ENCODE results near the gene SENP7.
"Not testable (repeated sequence)": the region's sequence is repeated elsewhere in the genome, so short reads cannot be mapped to it uniquely, and the experiment has no call there.

Gene SENP7

DNA sequence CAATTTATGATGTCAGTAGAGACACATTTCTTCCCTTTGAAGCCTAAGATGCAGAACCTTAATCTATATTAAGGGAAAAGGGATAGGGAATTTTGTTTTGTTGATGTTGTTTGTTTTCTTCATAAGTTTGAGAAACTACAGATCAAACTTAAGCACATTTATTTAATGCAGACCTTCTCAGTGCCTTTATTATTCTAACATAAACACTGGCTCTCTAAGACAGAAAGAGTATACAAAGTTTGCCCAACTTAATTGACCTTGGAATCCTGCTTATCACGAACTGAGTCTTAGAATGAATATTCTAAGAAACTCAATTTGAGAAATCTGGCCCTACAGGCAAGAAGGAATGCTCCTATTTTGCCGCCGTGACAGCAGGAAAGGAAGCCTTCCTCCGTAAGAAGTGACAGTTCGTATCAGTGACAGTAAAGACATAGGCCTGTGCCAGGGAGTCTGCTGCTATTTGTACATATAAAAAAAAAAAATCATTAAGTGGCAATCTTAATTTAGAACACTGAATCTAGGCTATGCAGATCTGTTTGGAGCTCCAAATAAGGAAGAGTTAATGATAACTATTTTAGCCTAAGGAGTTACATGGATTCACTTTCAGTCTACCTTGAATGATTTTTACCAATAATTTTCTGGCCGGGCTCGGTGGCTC, 183.9 kb downstream of the SENP7 start:
- no peak for DNase-seq (ENCODE audit: low read depth)

DNA sequence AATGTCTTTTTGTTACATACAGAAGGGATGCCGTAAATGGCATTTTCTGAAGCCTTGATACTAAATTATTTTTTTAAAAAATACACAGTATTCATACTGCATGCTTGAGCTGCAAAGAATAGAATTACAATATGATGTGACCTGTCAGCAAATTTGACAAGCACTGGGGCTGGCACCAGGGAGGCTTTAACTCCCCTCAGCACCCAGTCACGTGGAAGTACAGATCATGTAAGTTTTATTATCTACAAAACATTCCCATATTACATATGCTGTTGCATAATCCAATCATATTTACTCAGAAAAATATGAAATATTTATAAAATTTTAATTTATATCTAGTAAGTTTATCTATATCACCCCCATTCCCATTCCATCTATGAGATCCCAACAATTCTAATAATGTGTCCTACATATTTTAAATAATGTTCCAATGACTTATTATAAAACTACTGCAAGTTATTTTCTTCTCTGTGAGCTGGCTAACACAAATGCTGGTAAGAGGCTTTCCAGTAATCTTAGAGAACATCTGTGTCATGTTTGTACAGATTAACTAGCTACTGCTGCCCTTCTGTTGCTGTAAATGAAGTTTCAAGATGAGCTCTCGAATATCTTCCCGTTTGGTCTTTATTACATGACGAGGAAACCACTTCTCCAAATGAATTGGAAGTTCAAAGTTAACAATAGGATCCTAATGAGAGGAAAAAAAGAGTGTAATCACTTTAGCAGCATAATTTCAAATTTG, 187.4 kb downstream of the SENP7 start:
- DNase-seq (ENCODE audit: low read depth): no peak

DNA sequence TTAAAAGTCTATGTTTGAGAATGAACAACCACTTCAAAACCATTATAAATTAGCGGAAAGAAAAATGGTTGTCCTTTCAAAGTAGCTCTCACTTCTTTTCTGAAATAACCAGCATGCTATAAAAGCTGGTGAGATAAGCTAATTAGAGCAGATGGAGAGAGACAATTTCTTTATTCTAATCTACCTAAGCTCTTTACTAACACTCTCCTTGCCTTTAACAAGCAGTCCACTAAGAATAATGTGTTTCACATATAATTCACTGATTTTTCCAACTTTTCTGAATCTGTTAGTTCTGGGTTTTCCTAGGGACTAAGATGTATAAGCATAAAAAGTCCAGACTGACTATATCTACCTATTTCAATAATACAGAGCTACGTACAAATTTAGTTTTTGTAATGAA, 192.5 kb downstream of the SENP7 start, which contains the start of gene IMPG2:
IMPG2 (minus strand) TSS at position 101 of the 400 bp plus-strand sequence. CDS start 203 bp downstream, outside the sequence.
- DNase-seq (ENCODE audit: low read depth): no peak

DNA sequence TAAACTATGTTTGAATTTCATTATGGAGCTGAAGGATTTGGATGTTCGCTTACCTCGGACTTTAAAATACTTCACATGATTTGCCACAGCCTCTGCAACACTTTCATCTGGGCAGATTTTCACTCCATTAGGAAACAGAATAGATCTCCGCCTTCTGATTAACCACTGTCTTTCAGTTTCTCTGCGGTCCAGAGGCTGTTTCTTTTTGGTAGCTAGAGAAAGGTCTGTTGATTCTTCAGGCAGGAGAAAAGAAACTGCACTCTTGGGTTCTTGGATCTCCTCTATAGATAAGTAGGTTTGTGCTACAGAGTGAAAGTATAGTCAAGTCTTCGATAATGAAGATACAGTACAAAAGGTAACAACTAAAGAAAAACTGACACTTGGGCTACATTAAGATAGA, 193.5 kb downstream of the SENP7 start:
- no peak for DNase-seq (ENCODE audit: low read depth)

DNA sequence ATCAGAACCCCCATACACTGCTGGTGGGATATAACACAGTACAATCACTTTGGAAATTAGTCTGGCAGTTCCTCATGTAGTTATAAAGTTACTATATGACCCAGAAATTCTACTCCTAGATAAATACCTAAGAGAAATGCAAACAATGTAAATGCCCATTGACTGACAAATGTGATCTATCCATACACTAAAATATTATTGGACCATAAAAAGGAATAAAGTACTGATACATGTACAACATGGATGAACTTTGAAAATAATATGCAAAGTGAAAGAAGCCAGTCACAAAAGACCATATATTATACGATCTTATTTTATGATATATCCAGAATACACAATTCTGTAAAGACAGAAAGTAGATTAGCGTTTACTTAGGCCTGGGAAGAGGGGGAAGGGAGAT, 200.5 kb downstream of the SENP7 start:
- DNase-seq (ENCODE audit: low read depth): no peak

DNA sequence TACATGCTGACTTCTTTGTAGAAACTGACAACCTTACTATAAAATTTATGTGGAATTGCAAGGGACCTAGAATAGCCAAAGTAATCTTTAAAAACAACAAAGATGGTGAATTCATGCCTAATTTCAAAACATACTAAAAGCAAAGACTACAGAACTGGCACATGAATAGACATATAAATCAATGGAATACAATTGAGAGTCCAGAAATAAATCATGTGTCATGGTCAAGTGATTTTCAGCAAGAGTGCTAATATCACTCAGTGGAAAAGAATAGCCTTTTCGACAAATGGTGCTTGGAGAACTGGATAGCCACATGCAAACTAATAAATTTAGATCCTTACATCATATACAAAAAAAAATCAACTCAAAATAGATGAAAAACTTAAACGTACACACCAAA, 201.3 kb downstream of the SENP7 start:
- no peak for DNase-seq (ENCODE audit: low read depth)

DNA sequence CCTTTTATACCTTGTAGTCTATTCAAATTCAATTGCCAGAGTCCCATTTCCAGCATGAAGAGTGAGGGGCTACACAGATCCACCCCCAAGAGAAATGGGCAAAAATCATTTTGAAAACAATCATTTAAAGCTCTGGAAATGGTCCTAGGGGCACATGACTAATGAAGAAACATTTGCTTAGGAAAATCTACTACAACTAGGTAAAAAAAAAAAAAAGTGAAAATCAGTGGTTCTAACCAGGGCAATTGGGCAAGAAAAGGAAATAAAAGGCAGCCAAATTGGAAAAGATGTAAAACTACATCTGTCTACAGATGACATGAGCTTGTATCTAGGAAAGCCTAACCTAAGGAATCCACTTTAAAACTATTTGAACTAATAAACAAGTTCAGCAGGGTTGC, 202.0 kb downstream of the SENP7 start:
- no peak for DNase-seq (ENCODE audit: low read depth)

DNA sequence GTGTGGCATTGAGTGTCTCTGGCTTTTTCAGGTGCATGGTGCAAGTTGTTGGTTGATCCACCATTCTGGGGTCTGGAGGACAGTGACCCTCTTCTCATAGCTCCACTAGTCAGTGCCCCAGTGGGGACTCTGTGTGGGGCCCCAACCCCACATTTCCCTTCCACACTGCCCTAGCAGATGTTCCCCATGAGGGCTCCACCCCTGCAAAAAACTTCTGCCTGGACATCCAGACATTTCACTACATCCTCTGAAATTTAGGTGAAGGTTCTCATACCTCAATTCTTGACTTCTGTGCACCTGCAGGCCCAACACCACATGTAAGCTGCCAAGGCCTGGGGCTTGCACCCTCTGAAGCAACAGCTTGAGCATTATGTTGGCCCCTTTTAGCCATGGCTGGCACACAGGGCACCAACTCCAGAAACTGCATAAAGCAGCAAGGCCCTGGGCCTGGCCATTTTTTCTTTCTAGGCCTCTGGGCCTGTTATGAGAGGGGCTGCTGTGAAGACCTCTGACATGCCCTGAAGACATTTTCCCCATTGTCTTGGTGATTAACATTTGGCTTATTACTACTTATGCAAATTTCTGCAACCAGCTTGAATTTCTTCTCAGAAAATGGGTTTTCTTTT, 204.8 kb downstream of the SENP7 start:
- not testable (repeated sequence) for DNase-seq (ENCODE audit: low read depth)

DNA sequence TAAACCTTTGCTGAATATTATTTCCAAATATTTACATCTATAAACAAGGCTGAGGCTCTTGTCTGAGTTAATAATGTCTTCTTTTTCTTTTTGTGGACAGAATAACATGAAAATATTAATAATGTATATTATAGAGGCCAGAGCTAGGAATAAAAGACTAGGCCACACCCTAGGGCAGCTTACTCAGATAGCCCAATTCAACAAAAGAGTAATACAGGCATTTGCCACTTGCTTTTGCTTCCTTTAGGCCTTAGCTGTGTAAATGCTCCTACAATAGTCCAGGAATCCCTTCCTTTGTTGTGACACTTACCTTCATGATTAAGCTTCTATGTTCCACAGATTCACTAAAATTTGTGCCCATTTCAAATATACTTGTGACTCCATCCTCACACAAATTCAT, 209.2 kb downstream of the SENP7 start:
- no peak for DNase-seq (ENCODE audit: low read depth)

DNA sequence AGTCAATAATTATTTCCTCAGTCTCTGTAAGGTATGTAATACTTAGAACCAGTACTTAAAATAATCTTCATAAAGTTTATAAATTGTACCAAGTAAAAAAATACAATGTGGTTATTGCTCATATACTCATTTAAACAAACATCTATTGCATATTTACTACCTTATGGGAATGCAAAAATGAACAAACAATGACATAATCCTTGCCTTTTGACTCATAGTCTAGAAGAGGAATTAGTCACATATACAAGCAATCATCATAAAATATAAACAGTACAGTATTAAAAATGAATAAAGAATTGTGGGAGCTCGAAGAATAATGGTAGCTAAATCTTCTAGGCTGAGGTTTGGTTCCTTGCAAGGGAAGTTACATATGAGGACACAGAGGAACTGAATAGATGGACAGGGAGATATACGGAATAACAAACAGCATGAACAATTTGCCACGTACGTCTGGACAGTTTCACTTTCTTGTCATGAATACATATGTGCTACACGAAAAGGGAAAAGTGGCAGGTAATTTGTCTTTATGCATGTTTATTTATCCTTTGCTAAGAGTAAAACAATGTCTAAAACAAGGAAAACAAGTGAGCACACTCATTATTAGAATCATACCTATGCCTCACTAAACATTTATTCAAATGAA, 209.8 kb downstream of the SENP7 start:
- no peak for DNase-seq (ENCODE audit: low read depth)

DNA sequence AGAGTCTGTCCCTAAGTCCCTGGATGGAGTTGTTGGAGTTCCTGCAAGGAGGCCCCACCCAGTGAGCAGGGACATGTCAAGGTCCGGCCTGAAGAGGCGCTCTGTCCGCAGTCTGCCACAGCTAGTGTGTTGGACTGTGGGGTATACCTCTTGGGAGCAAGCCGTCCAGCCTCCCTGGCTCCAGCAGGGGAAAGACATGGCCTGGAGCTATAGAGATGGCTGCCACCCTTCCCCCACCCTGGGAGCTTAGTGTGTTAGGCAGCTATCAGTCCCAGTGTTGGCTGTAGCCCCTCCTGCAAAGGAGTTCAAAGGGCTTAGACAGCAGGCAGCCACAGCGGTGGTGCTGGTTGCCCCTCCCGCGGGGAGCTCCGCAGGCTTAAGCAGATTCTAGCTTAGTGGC, 212.9 kb downstream of the SENP7 start:
- no peak for DNase-seq (ENCODE audit: low read depth)

DNA sequence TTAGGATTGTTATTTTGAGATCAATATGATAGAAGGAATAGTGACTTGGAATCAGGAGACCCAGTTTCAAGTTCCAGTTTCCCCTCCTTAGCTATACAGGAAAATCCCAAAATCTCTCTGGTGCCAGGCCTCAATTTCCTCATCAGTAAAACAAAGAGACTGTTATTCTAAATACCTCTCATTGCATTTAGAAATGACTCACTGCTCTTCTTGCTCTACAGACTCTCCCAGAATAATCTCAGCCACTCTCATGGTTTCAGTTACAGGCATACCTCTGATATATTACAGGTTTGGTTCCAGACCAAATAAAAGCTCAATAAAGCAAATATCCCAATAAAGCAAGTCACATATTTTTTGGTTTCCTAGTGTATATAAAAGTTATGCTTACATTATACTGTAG, 221.0 kb downstream of the SENP7 start:
- DNase-seq (ENCODE audit: low read depth): no peak

DNA sequence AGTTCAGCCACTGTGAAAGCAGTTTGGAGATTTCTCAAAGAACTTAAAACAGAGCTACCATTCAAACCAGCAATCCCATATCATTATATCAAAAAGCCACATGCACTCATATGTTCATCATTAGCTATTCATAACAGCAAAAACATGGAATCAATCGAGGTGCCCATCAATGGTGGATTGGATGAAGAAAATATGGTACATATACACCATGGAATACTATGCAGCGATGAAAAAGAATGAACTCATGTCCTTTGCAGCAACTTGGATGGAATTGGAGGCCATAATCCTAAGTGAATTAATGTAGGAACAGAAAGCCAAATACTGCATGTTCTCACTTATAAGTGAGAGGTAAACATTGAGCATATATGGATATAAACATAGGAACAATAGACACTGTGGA, 224.7 kb downstream of the SENP7 start:
- no peak for DNase-seq (ENCODE audit: low read depth)

DNA sequence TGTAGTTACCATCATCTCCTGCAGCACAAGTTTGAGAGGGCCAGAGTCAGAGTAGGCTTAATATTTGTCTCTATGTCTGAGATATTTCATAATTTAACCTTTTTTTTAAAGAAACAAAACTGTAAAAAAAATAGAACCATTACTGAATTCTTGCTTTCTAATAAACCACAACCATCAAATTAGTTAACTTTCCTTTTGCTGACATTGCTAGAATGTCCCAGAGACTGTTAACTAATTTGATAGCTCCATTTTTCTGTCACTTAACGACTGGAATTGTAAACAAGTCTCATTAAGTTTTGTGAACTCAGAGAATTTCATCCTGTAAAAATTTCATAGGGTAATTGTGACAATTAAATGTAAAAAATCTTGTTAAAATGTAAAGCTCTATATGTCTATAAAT, 228.3 kb downstream of the SENP7 start:
- no peak for DNase-seq (ENCODE audit: low read depth)

DNA sequence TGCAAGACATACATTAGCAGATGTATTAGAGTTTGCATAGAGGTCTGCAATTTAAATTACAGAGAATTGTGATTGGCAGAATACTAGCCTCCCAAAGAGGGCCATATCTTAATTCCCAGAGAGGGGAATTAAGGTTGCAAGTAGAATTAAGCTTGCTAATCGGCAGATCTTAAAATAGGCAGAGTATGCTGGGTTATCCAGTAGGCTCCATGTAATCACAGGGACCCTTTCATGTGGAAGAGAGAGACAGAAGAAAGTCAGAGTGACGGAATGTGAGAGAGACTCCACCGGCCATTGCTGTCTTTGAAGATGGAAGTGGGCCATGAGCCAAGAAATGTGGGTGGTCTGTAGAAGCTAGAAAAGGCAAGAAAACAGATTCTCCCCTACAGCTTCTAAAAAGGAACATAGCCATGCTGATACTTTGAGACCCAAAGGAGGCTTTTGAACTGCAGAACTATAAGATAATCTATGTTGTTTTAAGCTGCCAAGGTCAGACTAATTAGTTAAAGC, 231.4 kb downstream of the SENP7 start:
- no peak for DNase-seq (ENCODE audit: low read depth)

DNA sequence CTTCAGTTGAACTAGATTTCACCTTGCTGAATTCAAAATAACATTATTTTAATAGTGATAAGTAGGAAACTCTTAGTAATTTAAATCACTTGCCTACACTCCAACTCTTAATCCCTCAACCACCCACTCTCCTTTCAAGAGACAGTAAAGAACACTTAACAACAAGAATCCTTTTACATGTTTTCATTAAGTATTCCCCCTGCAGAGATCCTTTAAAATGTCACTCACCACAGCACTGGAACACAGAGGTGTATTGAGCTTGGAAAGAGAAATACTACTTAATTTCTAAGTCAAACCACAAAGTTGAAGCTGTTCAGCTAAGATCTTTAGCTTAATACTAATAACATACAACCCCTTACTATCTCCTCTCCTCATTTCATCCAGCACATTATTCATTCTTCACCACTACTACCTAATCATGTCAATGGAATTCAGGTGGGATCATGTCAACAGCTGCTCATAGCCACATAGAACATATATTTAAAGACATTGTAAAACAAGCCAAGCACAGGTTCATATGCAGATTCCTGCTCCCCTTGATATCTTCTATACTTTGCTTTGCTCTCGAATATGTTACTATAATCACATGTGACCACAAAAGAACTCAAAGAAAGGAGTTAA, 233.1 kb downstream of the SENP7 start:
- DNase-seq (ENCODE audit: low read depth): no peak

DNA sequence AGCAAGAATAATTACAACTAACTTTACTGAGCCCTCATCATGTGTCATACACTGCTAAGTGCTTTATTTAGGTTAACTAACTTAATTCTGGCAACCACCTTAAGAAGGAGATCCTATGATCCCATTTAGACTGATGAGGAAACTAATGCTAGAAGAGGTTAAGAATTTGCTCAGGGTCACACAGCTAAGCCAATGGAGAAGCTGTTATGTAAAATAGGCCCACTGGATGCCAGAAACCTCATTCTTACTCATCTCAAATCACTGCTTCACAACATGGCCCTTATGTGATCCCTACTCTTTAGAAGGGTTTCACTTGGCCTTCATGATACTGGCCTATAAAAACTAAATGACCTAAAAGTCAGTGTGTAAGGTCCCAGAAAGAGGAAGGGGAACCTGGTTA, 233.8 kb downstream of the SENP7 start:
- no peak for DNase-seq (ENCODE audit: low read depth)

DNA sequence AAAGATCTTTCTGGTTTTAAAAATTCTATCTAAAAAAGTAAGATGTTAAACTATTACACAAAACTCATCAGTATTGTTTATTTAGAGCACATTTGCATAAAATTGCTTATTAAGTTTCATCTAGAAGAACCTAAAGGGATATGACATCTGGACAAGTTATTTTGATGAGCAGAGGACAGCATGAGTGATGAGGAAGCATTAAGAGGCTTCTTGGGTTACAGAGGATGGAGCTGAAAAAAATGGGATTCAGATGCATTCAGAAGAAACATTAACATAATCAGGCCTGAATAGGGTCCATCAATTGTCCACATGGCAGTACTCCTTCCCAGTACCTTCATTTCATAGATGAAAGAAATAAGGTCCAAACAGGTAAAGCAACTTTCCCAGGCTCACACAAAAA, 234.3 kb downstream of the SENP7 start:
- no peak for DNase-seq (ENCODE audit: low read depth)
